Cardiac fibroblast (primary cell): ENCODE measurements around the gene TRIM65.

Source experiments
- DNase-seq, 2 donors: peaks; one replicate each; pipeline versions ENCODE4 v3.0.0 to v3.0.0-alpha.2; 2010; ENCODE audit warnings: low read depth in 2 of 2
- H3K4me3 ChIP-seq, 2 donors: replicated peaks in 1 of 2; 1 replicate in 1 of 2; 2 replicates in 1 of 2; pipeline ENCODE4 v1.5.1; 2011; ENCODE audit warnings: low read depth in 2 of 2, low read length in 2 of 2, mild to moderate bottlenecking in 2 of 2, moderate library complexity in 1 of 2
- TF ChIP-seq, protein P1 (sequence below): IDR thresholded peaks from one replicate; pipeline ENCODE4 v1.5.1; 2011; ENCODE audit warnings: low read depth, mild to moderate bottlenecking, low read length, inconsistent platforms

TRIM65 gene

DNA sequence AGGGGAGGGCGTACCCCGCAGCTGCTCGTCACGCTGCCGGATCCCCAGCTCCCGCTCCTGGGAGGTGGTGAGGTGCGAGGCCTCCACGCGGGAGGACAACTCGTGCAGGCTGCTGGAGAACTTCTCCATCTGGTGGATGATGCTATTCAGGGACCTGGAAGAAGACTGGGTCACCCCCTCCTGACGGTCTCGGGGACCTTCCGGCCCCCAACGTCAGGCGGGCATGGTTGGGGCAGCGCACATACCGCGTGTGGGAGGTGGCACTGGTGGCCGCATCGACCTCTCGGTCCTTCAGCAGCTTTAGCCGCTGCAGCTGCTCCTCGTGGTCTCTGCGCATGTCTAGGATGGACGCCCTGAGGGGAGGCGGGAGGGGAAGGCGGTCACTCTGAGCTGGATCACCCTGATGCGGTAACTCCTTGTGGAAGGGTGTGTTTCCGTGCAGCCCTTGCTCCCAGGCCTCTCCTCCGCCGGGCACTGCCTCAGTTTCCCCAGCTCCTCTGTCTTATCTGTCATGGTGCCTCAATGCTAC lies 21.2 kb upstream of the TRIM65 start:
- no peak overlapping the region for H3K4me3 ChIP-seq
- DNase-seq = no peak
- TF ChIP-seq, protein P1, sequence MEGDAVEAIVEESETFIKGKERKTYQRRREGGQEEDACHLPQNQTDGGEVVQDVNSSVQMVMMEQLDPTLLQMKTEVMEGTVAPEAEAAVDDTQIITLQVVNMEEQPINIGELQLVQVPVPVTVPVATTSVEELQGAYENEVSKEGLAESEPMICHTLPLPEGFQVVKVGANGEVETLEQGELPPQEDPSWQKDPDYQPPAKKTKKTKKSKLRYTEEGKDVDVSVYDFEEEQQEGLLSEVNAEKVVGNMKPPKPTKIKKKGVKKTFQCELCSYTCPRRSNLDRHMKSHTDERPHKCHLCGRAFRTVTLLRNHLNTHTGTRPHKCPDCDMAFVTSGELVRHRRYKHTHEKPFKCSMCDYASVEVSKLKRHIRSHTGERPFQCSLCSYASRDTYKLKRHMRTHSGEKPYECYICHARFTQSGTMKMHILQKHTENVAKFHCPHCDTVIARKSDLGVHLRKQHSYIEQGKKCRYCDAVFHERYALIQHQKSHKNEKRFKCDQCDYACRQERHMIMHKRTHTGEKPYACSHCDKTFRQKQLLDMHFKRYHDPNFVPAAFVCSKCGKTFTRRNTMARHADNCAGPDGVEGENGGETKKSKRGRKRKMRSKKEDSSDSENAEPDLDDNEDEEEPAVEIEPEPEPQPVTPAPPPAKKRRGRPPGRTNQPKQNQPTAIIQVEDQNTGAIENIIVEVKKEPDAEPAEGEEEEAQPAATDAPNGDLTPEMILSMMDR = no peak

- no peak for DNase-seq
- TF ChIP-seq, protein P1 = no peak
- no peak overlapping the region for H3K4me3 ChIP-seq
Observed at GRCh38 chr17:75917141-75917916, 20.6 kb upstream of the TRIM65 start.

DNA sequence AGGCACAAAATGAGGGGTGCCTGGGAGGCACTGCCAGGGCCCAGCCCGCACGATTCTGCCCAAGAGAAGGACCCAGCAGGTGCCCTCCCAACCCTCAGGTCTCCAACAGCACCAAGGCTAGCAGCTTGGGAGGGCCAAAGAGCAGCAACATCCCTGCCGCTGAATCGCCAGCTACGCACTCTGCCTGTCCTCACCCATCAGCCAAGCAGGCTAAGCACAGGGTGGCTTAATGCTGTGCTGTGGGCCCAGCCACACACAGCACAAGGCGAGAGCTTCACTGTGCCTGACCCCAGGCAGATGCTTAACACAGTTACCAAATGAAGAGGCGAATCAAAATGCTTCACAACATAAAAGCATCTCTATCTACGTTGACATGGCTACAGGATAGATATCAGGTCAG lies 18.5 kb upstream of the TRIM65 start:
- TF ChIP-seq, protein P1 = no peak
- no peak for DNase-seq
- no peak overlapping the region for H3K4me3 ChIP-seq

DNA sequence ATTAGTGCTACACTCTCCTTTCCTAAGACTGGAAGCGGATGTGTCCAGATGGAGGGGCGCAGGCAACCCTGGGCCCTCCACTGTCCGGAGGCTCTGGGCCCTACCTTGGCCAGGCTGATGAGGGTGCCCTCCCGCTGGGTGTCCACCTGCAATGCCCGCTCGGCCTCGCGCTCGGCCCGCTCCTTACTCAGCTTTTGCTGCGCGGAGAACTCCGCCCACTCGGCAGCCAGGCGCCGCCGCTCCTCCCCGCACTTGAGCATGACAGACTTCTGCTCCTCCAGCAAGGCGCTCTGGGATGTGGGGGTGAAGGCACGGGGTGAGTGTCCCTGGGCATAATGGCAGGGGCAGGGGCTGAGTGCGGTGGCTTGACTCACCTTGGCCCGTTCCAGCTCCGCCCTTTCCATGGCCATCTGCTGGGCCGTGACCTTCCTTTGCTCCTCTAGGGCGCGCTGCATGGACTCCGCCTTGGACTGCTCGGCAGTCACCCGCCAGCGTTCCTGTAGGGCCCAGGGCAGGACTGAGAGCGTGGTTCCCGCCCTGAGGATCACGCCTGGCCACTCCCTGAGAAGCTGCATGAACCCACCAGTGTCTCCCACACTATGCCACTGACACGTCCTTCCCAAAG lies 18.0 kb upstream of the TRIM65 start:
- no peak for DNase-seq
- no peak overlapping the region for H3K4me3 ChIP-seq
- TF ChIP-seq, protein P1 = no peak

DNA sequence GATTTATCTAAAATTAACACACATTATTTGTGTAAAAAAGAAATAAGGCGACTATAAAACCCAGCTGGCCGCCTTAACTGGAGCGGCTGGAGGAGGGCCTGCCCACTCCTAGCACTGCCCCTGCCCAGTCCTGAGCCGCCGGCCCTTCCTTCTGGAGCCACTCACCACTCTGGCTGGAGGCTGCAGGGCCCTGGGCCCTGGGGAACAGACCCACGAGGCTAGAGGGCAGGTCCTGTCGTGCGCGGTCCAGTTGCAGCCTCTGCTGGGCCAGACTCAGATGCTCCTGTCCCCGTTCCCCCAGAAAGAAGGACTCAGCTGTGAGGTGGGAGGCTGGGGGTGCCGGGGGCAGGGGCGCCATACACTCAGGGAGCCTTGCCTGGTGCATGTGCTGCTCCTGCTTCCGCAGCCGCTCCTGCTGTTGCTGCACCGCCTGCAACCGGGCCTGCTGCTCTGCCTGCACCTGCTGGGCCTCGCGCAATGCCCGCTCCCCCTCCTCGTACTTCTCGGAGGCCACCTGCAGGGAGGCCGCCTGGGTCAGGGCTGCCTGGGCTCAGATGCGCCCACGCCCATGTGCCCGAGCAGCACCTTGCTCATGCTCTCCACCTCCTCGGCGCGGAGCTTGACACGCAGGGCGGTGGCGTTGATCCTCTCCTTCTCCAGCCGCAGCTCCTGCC lies 16.9 kb upstream of the TRIM65 start:
- H3K4me3 ChIP-seq = no peak overlapping the region
- no peak for DNase-seq
- TF ChIP-seq, protein P1 = no peak

GRCh38 chr17:75910699-75911098 lies 13.9 kb upstream of the TRIM65 start:
- no peak for DNase-seq
- TF ChIP-seq, protein P1 = no peak
- no peak overlapping the region for H3K4me3 ChIP-seq
